Fibroblast of pulmonary artery (primary cell): Measurements from ENCODE around the gene MUC5AC.
"Not testable (repeated sequence)": the region's sequence is repeated elsewhere in the genome, so short reads cannot be mapped to it uniquely, and the experiment has no call there.

Experiments used
- DNase-seq: peaks from one replicate; pipeline ENCODE4 v3.0.0-alpha.2; 2010; ENCODE audit warnings: low read depth
- H3K4me3 ChIP-seq: replicated peaks from 2 replicates; pipeline ENCODE4 v1.5.1; 2011; ENCODE audit warnings: low read depth, mild to moderate bottlenecking, control low read depth, low read length, moderate library complexity
- TF ChIP-seq, protein P1 (sequence below): IDR thresholded peaks from 2 replicates; pipeline ENCODE4 v1.5.1; 2011; ENCODE audit warnings: mild to moderate bottlenecking, control low read depth, low read length, inconsistent platforms; ENCODE audit errors: missing control alignments

Gene MUC5AC

DNA sequence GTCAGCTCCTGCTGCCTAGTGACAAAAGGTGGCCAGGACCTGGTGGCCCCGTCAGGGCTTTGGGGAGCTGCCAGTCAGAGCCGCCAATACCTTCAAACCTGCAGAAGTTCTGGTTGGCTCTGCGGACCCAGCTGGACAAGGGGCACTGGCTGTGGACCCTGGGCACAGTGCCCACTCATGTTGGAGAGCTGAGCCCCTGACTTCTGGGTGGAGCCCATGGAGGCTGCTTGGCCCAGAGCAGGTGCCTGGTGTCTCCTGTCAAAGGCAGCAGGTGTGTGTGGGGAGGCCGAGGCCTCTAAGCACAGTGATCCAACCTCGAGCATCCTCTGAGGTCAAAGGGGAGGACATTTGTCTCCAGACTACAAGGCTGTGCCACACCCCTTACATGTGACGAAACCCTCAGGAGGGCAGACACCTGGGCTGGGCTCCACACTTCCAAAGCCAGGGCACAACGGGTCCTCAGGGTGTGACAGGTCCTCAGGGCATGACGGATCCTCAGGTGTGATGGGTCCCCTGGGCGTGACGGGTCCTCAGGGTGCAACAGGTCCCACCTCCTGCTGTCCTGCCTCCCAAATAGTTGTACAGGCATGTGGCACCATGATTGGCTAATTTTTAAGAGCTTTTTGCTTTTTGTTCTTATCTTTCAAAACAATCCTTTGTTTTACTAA, 46.1 kb upstream of the MUC5AC start:
- no peak overlapping the region for H3K4me3 ChIP-seq
- TF ChIP-seq, protein P1, sequence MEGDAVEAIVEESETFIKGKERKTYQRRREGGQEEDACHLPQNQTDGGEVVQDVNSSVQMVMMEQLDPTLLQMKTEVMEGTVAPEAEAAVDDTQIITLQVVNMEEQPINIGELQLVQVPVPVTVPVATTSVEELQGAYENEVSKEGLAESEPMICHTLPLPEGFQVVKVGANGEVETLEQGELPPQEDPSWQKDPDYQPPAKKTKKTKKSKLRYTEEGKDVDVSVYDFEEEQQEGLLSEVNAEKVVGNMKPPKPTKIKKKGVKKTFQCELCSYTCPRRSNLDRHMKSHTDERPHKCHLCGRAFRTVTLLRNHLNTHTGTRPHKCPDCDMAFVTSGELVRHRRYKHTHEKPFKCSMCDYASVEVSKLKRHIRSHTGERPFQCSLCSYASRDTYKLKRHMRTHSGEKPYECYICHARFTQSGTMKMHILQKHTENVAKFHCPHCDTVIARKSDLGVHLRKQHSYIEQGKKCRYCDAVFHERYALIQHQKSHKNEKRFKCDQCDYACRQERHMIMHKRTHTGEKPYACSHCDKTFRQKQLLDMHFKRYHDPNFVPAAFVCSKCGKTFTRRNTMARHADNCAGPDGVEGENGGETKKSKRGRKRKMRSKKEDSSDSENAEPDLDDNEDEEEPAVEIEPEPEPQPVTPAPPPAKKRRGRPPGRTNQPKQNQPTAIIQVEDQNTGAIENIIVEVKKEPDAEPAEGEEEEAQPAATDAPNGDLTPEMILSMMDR, result no peak
- DNase-seq, result no peak

DNA sequence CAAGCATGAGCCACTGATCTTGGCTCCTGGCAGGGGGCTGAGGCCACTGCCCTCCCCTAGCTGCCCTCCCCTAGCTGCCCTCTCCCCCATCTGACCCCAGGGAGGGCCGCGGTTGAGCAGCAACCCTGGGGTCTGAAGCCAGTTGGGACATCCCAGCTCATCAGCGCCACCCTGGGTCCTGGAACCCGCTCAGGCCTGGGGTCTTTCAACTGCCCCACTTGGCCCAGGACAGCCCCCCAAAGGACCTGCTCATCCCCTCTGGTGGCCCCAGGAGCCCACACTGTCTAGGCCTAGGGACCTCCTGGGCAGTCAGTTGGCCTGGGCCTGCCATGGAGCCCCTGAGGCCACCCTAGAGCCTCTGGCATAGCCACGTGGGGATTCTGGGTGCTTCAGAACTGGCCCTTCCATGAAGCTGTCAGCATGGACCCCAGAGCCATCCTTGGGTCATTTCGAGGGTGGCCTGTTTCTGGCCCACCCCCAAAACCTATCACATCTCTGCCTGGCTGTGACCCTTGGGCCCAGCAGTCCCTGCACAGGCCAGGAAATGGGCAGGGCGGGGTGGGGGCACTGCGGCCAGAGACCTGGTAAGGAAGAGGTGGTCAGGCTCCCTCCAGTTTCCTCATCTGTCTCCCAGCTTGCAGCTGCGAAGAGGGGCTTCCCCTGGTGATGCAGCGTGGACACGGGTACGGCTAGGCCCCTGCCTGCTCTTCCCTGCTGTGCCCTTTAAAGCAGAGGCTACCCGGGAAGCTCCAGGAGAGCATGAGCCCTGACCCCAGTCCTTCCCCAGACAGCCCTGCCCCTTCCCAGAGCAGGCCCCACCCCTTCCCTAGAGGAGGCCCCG, 45.2 kb upstream of the MUC5AC start:
- TF ChIP-seq, protein P1, result no peak
- no peak for DNase-seq
- no peak overlapping the region for H3K4me3 ChIP-seq

DNA sequence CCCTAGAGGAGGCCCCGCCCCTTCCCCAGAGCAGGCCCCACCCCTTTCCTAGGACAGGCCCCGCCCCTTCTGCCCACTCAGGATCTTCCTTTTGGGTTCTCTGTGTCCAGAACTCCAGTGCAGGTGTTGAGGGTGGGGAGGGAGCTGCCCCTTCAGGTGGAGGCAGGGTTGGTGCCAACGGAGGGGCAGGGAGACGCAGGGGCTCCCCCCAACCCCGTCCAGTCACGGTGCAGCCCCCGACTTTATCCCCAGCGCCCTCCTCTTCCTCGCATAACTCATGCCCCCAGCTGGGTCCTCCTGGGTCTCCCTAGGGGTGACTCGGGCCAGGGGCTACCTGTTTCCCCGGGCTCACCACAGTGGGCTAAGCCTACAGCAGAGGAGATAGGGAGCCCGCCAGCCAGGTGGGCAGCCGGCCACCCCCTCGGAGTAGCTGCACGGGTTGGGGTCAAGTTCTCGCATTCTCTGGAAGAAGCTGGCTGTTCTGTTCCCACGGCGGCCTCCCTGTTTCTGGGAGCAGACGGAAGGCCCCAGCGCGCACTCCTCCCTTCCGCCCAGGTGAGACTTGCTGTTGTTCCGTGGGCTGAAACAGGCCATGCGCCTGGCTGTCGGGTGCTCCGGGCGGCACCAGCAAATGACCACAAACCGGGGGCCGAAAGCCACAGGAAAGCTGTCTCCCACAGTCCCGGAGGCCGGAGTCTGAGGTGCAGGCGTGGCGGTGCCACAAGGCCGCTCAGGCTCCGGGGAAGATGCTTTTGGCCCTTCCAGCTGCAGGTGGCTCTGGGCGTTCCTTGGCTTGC, 44.1 kb upstream of the MUC5AC start:
- H3K4me3 ChIP-seq, result no peak overlapping the region
- TF ChIP-seq, protein P1, result no peak
- no peak for DNase-seq

DNA sequence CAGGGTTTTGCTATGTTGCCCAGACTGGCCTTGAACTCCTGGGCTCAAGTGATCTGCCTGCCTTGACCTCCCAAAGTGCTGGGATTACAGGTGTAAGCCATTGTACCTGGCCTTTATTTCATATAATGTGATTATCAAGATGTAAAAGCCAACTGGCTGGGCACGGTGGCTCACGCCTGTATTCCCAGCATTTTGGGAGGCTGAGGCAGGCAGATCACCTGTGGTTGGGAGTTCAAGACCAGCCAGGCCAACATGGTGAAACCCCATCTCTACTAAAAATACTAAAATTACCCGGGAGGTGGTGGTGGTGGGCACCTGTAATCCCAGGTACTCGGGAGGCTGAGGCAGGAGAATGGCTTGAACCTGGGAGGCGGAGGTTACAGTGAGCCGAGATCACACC, 42.5 kb upstream of the MUC5AC start:
- not testable (repeated sequence) for DNase-seq, H3K4me3 ChIP-seq

DNA sequence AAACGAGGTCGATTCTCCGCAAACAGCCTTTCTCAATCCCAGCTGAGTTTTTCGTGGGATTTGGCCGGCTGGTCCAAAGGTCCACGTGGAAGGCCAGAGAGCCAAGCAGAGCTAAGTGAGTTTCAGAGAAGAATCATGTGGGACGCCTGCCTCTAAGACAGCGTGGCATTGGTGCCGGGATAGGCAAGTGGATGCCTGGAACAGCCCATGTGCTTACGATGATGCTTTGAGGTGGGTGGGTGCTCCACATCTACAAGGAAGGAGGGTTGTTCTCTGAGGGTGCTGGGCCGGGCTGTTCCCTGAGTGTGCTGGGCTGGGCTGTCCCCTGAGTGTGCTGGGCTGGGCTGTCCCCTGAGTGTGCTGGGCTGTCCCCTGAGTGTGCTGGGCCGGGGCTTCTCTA, 41.6 kb upstream of the MUC5AC start:
- TF ChIP-seq, protein P1, result no peak
- no peak for DNase-seq
- H3K4me3 ChIP-seq, result no peak overlapping the region

DNA sequence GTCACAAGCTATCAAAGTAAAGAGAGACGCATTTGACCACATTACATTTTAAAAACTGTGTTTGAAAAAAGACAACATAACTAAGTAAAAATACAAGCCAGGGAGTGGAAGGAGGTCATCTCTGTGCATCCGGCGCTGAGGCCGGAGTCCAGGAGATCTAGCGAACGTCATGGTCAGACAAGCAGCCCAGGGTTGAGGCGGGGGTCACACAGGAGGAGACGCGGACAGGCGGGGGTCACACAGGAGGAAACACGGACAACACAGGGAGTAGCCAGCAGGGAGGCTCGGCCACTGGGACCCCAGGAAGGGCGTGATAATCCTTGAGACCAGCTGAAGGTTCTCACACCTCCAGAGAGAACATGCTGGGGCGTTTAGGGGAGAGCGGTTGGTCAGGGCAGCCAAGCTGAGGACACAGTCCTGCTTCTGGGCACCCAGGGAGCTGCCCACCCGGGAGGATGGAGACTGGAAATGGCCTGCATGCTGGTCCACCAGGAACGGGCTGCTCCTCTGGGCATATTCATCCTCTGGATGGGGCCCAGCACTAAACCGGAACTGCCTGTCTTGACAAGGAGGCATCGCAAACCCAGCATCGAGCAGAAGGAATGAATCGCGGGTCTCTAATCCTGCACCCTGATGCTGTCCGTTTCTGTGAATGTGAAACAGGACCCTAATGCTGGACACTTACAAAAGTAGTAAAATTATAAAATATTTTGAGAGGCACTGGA, 40.9 kb upstream of the MUC5AC start:
- TF ChIP-seq, protein P1, result no peak
- DNase-seq, result no peak
- no peak overlapping the region for H3K4me3 ChIP-seq

DNA sequence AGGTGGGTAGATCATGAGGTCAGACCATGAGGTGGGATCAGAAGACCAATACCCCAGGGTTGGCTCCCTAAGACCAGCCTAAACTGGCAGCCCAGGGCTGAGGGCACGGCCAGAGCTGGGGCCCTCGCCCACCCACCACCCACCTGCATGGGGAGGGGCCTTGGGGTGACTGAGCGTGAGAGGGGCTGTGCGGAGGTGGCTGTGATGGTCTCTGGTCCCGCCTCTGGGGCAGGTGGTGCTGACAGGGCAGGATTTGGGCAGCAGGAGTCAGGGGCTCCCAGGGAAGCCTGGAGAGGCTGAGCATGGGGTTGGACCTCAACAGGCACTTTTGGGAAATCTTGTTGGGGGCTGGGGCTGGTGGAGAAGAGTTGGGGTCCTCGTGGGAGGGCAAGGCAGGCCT, 39.8 kb upstream of the MUC5AC start:
- TF ChIP-seq, protein P1, result no peak
- no peak for DNase-seq
- no peak overlapping the region for H3K4me3 ChIP-seq
